GM12864 (cell line): ENCODE results near the gene PCA3.
A peak's percentile ranks its signal among the peaks of the same experiment; 100 is the strongest.

Experiments used
- DNase-seq: peaks from one replicate; pipeline ENCODE4 v3.0.0-alpha.2; 2011; ENCODE audit warnings: low read depth
- H3K4me3 ChIP-seq: 2 replicates; pipeline ENCODE4 v1.5.1; 2011; ENCODE audit warnings: mild to moderate bottlenecking, low read depth, low read length, control low read depth
- TF ChIP-seq, protein P1 (sequence below): IDR thresholded peaks from 2 replicates; pipeline ENCODE4 v1.5.1; 2011; ENCODE audit warnings: low read depth, mild to moderate bottlenecking, moderate library complexity, low read length, control low read depth, inconsistent platforms; ENCODE audit errors: missing control alignments

Gene PCA3

GRCh38 chr9:76756268-76756640 lies 8.0 kb upstream of the PCA3 start:
- no peak overlapping the region for H3K4me3 ChIP-seq
- TF ChIP-seq, protein P1, sequence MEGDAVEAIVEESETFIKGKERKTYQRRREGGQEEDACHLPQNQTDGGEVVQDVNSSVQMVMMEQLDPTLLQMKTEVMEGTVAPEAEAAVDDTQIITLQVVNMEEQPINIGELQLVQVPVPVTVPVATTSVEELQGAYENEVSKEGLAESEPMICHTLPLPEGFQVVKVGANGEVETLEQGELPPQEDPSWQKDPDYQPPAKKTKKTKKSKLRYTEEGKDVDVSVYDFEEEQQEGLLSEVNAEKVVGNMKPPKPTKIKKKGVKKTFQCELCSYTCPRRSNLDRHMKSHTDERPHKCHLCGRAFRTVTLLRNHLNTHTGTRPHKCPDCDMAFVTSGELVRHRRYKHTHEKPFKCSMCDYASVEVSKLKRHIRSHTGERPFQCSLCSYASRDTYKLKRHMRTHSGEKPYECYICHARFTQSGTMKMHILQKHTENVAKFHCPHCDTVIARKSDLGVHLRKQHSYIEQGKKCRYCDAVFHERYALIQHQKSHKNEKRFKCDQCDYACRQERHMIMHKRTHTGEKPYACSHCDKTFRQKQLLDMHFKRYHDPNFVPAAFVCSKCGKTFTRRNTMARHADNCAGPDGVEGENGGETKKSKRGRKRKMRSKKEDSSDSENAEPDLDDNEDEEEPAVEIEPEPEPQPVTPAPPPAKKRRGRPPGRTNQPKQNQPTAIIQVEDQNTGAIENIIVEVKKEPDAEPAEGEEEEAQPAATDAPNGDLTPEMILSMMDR = peak; percentile 9
- no peak for DNase-seq

GRCh38 chr9:76756941-76757673 lies 7.1 kb upstream of the PCA3 start:
- no peak for DNase-seq
- H3K4me3 ChIP-seq = no peak overlapping the region
- TF ChIP-seq, protein P1 = no peak

GRCh38 chr9:76758476-76758875 lies 5.8 kb upstream of the PCA3 start:
- TF ChIP-seq, protein P1 = no peak
- DNase-seq = no peak
- H3K4me3 ChIP-seq = no peak overlapping the region

- DNase-seq = no peak
- TF ChIP-seq, protein P1 = no peak
- H3K4me3 ChIP-seq = no peak overlapping the region
Observed at GRCh38 chr9:76759732-76760131, 4.5 kb upstream of the PCA3 start.

- no peak overlapping the region for H3K4me3 ChIP-seq
- DNase-seq = no peak
- TF ChIP-seq, protein P1 = no peak
Observed at GRCh38 chr9:76761448-76761847, 2.8 kb upstream of the PCA3 start.

GRCh38 chr9:76766126-76766525 lies 1.9 kb downstream of the PCA3 start:
- TF ChIP-seq, protein P1 = no peak
- H3K4me3 ChIP-seq = no peak overlapping the region
- no peak for DNase-seq

DNA sequence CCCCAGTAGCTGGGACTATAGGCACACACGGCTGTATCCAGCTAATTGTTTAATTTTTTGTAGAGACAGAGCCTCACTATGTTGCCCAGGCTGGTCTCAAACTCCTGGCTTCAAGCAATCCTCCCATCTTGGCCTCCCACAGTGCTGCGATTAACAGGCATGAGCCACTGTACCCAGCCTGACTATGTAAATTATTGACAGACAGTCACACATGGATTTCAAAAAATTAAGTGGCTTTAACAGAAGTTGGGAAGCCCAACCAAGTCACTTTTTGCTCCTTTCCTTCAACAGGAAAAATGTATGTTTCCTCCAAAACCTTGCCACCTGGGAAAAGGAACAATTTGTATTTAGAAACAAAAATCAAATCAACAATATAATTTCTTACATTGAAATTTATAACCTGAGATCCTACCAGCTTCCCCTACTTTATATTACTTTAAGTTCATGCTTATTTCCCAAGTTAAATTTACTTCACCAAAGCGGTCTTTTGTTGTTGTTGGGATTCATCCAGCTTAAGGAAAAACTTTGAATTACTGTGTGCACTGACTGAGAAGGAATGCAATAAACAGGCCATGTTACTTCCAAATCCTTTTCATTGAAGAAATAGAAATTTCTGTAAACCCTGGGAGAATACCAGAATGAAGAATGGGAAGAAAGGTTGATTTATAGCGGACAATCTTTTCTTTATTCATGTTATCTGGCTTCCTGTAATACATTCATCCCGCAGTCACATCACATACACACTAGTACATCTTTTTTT lies 8.6 kb downstream of the PCA3 start:
- no peak for DNase-seq
- H3K4me3 ChIP-seq = no peak overlapping the region
- TF ChIP-seq, protein P1 = no peak
